Stomach (tissue), 4 donors: ENCODE results near the gene DPP10.

ENCODE experiments used
- CTCF ChIP-seq, 7 experiments: fragments of 450-650 bp in 4 of 7; fragments of 200-600 bp in 3 of 7; sonication (generic) in 3 of 7; IDR thresholded peaks; one replicate each; pipeline ENCODE4 v1.5.1; 2016 to 2019; ENCODE audit warnings: antibody characterized with exemption in 7 of 7, control low read depth in 2 of 7, mild to moderate bottlenecking in 1 of 7
- POLR2A ChIP-seq, 4 donors: fragments of 450-650 bp; IDR thresholded peaks; one replicate each; pipeline ENCODE4 v1.6.1; 2016; ENCODE audit warnings: antibody characterized with exemption in 4 of 4, control low read depth in 2 of 4, mild to moderate bottlenecking in 1 of 4, moderate library complexity in 1 of 4
- POLR2AphosphoS5 ChIP-seq, 3 donors: sonication (generic); formaldehyde crosslinking; IDR thresholded peaks; one replicate each; pipeline ENCODE4 v1.6.1; 2016; ENCODE audit warnings: antibody characterized with exemption in 3 of 3

DNA sequence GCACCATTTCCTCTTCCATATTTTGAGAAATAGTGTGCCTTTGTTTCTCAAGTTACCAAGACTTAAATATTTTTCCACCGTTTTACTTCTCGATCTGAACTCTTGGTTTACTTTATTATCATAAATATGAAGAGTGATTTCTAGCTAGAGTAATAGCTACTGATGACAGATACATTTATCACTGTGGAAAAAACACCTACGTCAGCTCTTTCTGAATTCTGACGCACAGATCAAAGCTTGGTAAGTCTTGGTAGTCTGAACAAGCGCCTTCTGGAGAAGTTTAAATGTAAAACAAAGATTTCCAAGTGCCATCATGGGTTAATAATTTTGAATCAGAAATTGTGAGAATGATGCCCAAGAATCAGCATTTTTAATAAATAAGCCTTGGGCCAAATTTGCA lies 367.7 kb downstream of the DPP10 start:
- TF ChIP-seq POLR2AphosphoS5 (IDR thresholded peaks at IDR 0.05) (no peak), POLR2A (IDR thresholded peaks at IDR 0.05) (no peak), CTCF (IDR thresholded peaks at IDR 0.05) (no peak)
